ENCODE results near the gene SH3GL1. TPM values are rescaled to one million over a fixed set of nuclear protein-coding genes. Genes with fewer than 3 reads are reported as not detected.

SH3GL1 gene
- total RNA-seq, 2 experiments from 2014 or later, result 39.3 to 40.9 TPM

DNA sequence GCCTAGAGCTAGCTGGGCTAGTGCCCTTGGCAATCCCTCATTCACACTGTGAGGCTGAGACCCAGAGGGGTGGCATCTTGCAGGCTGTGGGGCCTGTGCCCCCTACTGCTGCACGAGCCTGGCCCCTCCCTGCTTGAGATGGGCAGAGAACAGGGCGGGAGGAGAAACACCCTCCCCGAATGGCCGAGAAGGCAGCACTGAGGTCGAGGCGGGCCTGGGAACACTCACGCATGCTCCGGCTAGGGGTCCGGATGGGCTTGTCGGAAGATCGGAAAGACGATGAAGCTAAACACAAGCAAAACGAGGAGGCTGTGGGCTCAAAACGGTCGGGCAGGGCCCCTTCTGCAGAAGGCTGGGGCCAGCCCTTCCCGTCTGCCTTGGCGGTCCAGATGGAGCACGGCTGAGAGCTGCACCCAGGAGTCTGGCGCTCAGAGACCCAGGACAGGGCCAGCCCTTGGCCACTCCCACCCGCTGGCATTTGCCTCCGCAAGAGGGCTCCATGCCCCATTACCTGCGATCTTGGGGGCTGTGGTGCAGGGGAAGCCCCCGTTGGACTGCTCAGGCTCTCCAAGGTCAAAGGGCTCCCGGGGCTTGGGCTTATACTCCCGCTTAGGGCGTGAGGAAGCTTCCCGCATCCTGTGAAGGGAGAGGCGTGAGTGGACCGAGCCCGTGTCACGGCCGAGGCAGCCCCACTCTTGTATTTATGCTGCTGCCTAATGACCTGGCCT lies 38.1 kb downstream of the SH3GL1 start:
- H3K4me3 ChIP-seq (ENCODE audit: low read length), result no peak overlapping the region
- intact Hi-C loops (cut with DNase I, micrococcal nuclease), result no loop called here
- Mint-ChIP-seq H3K9me3 (no peaks in the 10 kb centered on the region), H3K4me1 (ENCODE audit: low read depth) (no peaks in the 10 kb centered on the region), H3K4me3 (no peak overlapping the region), H3K27ac (no peak overlapping the region), H3K27me3 (no peaks in the 10 kb centered on the region), H3K36me3 (ENCODE audit: low read depth) (peaks cover 18% of the 10 kb centered on the region)
- TF ChIP-seq, protein P1, sequence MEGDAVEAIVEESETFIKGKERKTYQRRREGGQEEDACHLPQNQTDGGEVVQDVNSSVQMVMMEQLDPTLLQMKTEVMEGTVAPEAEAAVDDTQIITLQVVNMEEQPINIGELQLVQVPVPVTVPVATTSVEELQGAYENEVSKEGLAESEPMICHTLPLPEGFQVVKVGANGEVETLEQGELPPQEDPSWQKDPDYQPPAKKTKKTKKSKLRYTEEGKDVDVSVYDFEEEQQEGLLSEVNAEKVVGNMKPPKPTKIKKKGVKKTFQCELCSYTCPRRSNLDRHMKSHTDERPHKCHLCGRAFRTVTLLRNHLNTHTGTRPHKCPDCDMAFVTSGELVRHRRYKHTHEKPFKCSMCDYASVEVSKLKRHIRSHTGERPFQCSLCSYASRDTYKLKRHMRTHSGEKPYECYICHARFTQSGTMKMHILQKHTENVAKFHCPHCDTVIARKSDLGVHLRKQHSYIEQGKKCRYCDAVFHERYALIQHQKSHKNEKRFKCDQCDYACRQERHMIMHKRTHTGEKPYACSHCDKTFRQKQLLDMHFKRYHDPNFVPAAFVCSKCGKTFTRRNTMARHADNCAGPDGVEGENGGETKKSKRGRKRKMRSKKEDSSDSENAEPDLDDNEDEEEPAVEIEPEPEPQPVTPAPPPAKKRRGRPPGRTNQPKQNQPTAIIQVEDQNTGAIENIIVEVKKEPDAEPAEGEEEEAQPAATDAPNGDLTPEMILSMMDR (IDR thresholded peaks at IDR 0.05), result no peak
- ATAC-seq (ENCODE audit: poor library complexity), result no peak
- H3K36me3 ChIP-seq (ENCODE audit: insufficient read depth, low read length), result peaks cover 85% of the 10 kb centered on the region
- POLR2A ChIA-PET, result interaction anchor here (1.3 kb wide), 1 partner anchor 222 kb away, joined by 3 read pairs; no protein-coding TSS in a partner anchor
- DNase-seq, result peak in 1 of 14 experiments; percentile 28
- peaks cover under 1% of the 10 kb centered on the region for H3K4me1 ChIP-seq (ENCODE audit: insufficient read depth, low read length)
- H3K27me3 ChIP-seq (ENCODE audit: control insufficient read depth in 1 of 2, insufficient read depth in 2 of 2, low read length in 2 of 2), result no peaks in the 10 kb centered on the region
- no peaks in the 10 kb centered on the region for H3K9me3 ChIP-seq (ENCODE audit: control insufficient read depth in 1 of 2, insufficient read depth in 1 of 2, low read length in 2 of 2)
- no peak overlapping the region for H3K27ac ChIP-seq (ENCODE audit: low read depth in 1 of 2, low read length in 2 of 2)
- CTCF ChIA-PET, result interaction anchor here (1.0 to 1.3 kb wide), 2 partner anchors 10 kb away, joined by 3 read pairs; no protein-coding TSS in a partner anchor

DNA sequence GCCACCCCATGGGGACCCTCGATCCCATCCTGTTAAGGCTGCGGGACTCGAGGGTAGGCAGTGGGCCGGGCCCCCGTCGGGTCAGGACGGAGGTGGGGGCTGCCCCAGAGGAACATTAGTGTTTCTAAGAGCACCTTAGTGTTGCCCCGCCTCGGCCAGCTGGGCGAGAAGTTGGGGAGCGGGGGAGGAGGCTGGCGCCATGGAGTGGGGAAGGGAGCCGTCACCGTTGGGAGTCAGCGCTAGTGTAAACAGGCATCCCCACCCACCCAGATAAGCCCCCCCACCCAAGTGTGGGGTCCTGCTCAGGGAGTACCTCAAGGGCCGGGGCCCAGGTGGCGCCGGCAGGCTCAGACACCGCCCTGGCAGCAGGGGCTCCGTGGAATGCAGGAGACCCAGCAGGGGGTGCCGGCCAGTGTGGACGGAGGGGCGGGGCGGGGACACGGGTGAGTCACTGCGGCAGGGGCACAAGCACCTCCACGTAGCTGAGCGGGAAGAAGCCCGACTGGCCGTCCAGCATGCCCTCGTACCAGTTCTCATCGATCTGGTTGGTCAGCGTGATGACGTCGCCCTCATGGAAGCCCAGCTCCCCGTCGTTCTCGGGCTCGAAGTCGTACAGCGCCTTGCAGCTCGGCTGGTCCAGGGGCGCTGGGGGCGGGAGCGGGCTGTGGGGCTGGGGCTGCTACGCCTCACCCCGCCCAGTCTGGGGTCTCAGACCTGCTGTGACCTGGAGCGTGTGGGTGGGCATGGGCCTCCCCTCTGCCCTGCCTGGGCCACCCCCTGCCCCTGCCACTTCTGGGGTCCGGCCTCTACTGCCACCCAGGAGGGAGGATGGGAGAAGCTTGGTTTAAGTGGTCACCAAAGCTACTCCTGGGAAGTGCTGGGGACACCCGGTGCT lies 38.9 kb downstream of the SH3GL1 start:
- ChIA-PET CTCF (interaction anchor here (1.0 kb wide), 1 partner anchor 9 kb away, joined by 3 read pairs; no protein-coding TSS in a partner anchor), POLR2A (interaction anchor here (1.3 kb wide), 1 partner anchor 221 kb away, joined by 3 read pairs; no protein-coding TSS in a partner anchor)
- Mint-ChIP-seq H3K27ac (no peak overlapping the region), H3K27me3 (no peaks in the 10 kb centered on the region), H3K4me3 (no peak overlapping the region), H3K36me3 (ENCODE audit: low read depth) (peaks cover 18% of the 10 kb centered on the region), H3K4me1 (ENCODE audit: low read depth) (no peaks in the 10 kb centered on the region), H3K9me3 (no peaks in the 10 kb centered on the region)
- H3K36me3 ChIP-seq (ENCODE audit: insufficient read depth, low read length), result peaks cover 80% of the 10 kb centered on the region
- ATAC-seq (ENCODE audit: poor library complexity), result no peak
- H3K27ac ChIP-seq (ENCODE audit: low read depth in 1 of 2, low read length in 2 of 2), result no peak overlapping the region
- H3K9me3 ChIP-seq (ENCODE audit: control insufficient read depth in 1 of 2, insufficient read depth in 1 of 2, low read length in 2 of 2), result no peaks in the 10 kb centered on the region
- intact Hi-C loops (cut with DNase I, micrococcal nuclease), result no loop called here
- H3K4me1 ChIP-seq (ENCODE audit: insufficient read depth, low read length), result no peaks in the 10 kb centered on the region
- no peak overlapping the region for H3K4me3 ChIP-seq (ENCODE audit: low read length)
- TF ChIP-seq, protein P1 (IDR thresholded peaks at IDR 0.05), result no peak
- DNase-seq, result peak in 1 of 14 experiments; percentile 28
- H3K27me3 ChIP-seq (ENCODE audit: control insufficient read depth in 1 of 2, insufficient read depth in 2 of 2, low read length in 2 of 2), result no peaks in the 10 kb centered on the region

DNA sequence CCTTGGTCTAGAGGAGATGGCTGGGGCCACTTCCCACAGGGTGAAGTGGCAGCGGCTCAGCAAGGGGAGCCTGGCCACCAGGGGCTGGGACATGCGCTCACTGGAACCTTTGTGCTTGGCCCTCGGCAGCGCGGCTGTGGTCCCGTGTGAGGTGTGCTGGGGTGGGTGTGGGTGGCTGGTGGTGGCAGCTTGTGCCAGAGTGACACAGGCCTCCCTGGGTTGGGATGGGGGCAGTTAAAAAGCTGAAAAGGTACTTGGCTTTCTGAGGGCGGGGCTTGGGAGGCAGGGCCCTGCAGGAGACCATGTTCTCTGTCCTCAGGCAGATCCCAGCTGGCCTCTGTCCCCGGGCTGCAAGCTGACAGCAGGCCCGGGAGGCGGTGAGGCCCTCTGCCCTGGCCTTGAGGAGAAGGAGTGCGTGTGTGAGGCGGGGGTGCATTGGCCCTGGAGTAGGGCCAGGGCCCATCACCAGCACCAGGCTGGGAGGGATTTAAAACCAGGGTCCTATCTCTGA lies 39.7 kb downstream of the SH3GL1 start:
- Mint-ChIP-seq H3K27me3 (no peaks in the 10 kb centered on the region), H3K36me3 (ENCODE audit: low read depth) (peaks cover 18% of the 10 kb centered on the region), H3K4me1 (ENCODE audit: low read depth) (no peaks in the 10 kb centered on the region), H3K27ac (no peak overlapping the region), H3K9me3 (no peaks in the 10 kb centered on the region), H3K4me3 (no peak overlapping the region)
- Histone ChIP-seq H3K36me3 (ENCODE audit: insufficient read depth, low read length) (peaks cover 73% of the 10 kb centered on the region), H3K4me3 (ENCODE audit: low read length) (no peak overlapping the region), H3K9me3 (ENCODE audit: control insufficient read depth in 1 of 2, insufficient read depth in 1 of 2, low read length in 2 of 2) (no peaks in the 10 kb centered on the region), H3K27ac (ENCODE audit: low read depth in 1 of 2, low read length in 2 of 2) (no peak overlapping the region), H3K4me1 (ENCODE audit: insufficient read depth, low read length) (no peaks in the 10 kb centered on the region), H3K27me3 (ENCODE audit: control insufficient read depth in 1 of 2, insufficient read depth in 2 of 2, low read length in 2 of 2) (no peaks in the 10 kb centered on the region)
- intact Hi-C loops (cut with DNase I, micrococcal nuclease), result no loop called here
- TF ChIP-seq, protein P1 (IDR thresholded peaks at IDR 0.05), result no peak
- ChIA-PET POLR2A (no interaction called here), CTCF (no interaction called here)
- ATAC-seq (ENCODE audit: poor library complexity), result no peak
- DNase-seq, result peak in 1 of 14 experiments; percentile 26

Data from CD4-positive, alpha-beta T cell (primary cell).